AG09309 (cell line): ENCODE measurements around the gene MX1.

Experiments
- DNase-seq: peaks from one replicate; pipeline ENCODE4 v3.0.0-alpha.2; 2010; ENCODE audit warnings: low read depth
- H3K4me3 ChIP-seq: 2 replicates; pipeline ENCODE4 v1.5.1; 2011; ENCODE audit warnings: mild to moderate bottlenecking, low read depth, low read length, moderate library complexity; ENCODE audit not compliant: control insufficient read depth
- TF ChIP-seq, protein P1 (sequence below): IDR thresholded peaks from 2 replicates; pipeline ENCODE4 v1.5.1; 2011; ENCODE audit warnings: mild to moderate bottlenecking, low read depth, low read length, inconsistent platforms; ENCODE audit not compliant: insufficient read depth, control insufficient read depth; ENCODE audit errors: missing control alignments

Gene MX1

DNA sequence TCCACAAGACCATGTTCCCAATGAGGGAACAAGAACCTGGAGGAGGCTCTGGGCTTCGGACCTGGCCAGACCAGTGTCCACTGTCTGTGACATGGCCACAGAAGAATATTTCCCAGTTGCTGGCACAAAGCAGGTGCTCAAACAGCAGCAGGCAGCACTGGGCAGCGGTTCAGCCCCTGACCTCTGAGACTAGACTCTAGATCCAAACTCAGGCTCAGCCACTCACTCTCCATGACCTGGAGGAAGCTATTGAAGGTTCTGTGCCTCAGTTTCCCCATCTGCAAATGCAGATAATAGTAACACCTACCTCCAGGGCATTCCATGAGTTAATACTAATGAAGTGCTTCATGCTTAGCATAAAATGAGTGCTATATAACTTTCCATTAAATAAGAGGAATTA is 73.9 kb downstream of the MX1 start:
- no peak for DNase-seq
- TF ChIP-seq, protein P1, sequence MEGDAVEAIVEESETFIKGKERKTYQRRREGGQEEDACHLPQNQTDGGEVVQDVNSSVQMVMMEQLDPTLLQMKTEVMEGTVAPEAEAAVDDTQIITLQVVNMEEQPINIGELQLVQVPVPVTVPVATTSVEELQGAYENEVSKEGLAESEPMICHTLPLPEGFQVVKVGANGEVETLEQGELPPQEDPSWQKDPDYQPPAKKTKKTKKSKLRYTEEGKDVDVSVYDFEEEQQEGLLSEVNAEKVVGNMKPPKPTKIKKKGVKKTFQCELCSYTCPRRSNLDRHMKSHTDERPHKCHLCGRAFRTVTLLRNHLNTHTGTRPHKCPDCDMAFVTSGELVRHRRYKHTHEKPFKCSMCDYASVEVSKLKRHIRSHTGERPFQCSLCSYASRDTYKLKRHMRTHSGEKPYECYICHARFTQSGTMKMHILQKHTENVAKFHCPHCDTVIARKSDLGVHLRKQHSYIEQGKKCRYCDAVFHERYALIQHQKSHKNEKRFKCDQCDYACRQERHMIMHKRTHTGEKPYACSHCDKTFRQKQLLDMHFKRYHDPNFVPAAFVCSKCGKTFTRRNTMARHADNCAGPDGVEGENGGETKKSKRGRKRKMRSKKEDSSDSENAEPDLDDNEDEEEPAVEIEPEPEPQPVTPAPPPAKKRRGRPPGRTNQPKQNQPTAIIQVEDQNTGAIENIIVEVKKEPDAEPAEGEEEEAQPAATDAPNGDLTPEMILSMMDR, result no peak
- no peak overlapping the region for H3K4me3 ChIP-seq

DNA sequence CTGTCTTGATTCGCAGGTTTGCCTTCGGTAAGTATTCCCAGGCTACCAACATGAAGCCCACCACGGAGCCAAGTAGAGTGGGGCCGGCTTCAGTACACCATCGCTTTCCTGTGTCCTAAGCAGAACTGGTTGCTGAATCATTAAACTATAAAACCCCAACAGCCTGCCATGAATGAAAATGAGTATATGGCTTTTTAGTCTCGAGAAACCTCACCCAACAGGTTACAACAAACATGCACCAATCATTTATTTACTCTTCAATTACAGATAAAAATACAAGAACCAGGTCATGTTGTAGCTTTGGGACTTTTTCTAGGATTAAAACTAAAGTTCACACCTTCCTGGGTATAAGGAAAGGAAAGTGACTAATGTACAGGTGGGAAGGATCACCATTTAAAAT is 74.3 kb downstream of the MX1 start:
- H3K4me3 ChIP-seq, result no peak overlapping the region
- TF ChIP-seq, protein P1, result no peak
- DNase-seq, result no peak

DNA sequence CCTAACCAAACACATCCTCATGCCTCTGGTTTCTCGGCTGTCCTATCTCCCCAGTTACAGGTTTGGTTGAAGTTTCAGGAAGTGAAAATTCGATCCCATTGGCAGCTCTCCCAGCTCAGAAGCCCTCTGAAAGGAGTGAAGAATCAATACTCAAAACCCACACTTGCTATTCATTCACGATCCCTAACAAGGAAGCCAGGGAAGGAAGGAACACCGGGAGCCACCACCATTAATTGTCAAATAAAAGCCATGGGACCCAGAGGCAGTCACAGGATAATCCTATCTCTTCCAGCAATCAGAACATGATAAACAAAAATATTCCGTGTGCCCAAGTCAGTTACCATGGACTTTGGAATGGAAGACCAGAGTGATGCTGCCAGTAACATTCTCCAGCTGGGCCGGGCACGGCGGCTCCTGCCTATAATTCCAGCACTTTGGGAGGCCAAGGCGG is 74.9 kb downstream of the MX1 start:
- TF ChIP-seq, protein P1, result no peak
- DNase-seq, result no peak
- no peak overlapping the region for H3K4me3 ChIP-seq

DNA sequence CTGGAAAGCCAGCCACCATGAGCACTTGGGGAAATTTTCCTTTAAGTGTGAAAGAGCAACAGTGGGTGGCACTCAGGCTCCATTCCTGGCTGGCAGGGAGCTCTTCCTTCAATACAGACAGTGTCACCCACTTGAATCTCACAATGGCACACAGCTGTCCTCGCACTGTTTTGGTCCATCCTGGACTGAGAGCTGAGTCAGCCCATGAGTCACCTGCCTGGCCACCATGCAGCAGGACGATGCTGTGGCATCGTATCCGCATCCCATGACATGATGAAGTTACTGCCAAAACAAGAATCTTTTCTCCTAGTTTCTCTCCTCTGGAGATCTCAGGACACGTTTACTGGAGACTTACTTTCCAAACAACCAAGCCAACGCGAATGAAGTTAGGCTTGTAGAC is 75.9 kb downstream of the MX1 start:
- no peak for DNase-seq
- H3K4me3 ChIP-seq, result no peak overlapping the region
- TF ChIP-seq, protein P1, result no peak

DNA sequence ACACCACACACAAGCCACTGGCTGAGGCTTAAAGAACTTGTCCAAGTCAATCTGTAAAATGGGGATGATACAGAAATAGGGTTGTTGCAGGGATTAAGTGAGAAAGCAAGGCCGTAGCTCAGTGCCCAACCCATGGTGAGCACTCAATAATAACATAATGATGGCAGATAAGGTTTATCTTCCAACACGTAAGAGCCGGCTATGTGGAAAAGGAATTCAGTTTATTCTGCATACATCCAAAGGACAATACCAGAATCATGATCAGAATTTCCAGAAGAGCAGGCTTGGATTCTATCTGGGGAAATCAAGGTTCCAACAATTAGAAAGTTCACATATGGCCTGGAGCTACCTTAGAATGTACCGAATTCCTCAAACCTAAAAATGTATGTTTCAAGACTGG is 77.3 kb downstream of the MX1 start:
- TF ChIP-seq, protein P1, result no peak
- no peak overlapping the region for H3K4me3 ChIP-seq
- DNase-seq, result no peak

DNA sequence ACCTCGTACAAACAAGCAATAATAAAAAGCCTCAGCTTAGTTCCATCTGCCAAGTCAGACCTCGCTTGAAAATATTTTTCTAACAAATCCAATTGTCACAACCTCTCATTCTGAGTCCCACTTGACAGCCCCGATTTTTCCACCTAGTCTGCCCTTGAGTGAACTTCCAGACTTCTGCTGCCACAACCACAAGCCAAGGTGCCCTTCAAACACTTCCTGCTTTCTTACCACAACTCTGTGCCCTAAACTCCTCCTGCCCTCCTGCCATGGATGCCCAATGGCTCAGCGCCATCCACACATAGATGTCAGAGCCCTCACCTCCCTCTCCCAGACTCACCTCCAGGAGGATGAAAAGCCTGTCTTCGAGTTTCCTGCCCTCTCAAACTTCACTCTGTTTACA is 78.0 kb downstream of the MX1 start:
- TF ChIP-seq, protein P1, result no peak
- H3K4me3 ChIP-seq, result no peak overlapping the region
- DNase-seq, result no peak
